ENCODE results near the gene ZSWIM9.
"Not testable (repeated sequence)": the region's sequence is repeated elsewhere in the genome, so short reads cannot be mapped to it uniquely, and the experiment has no call there.

ZSWIM9 gene

GRCh38 chr19:48220784-48221183 is 50.3 kb downstream of the ZSWIM9 start:
- DNase-seq = not testable (repeated sequence)

GRCh38 chr19:48221628-48222027 is 51.1 kb downstream of the ZSWIM9 start:
- DNase-seq = no peak

- DNase-seq = no peak
These were observed 60.2 kb downstream of the ZSWIM9 start for GRCh38 chr19:48230555-48231129.

- DNase-seq = no peak
These were observed 66.6 kb downstream of the ZSWIM9 start for GRCh38 chr19:48237057-48237456.

- DNase-seq = no peak
These were observed 68.6 kb downstream of the ZSWIM9 start for GRCh38 chr19:48239120-48239519.

- DNase-seq = no peak
These were observed 69.2 kb downstream of the ZSWIM9 start for GRCh38 chr19:48239582-48240141.

- not testable (repeated sequence) for DNase-seq
These were observed 71.3 kb downstream of the ZSWIM9 start for GRCh38 chr19:48241771-48242170.

GRCh38 chr19:48244281-48244680 is 73.8 kb downstream of the ZSWIM9 start:
- DNase-seq = no peak

- DNase-seq = no peak
These were observed 75.6 kb downstream of the ZSWIM9 start for GRCh38 chr19:48246101-48246500.

- no peak for DNase-seq
These were observed 76.7 kb downstream of the ZSWIM9 start for GRCh38 chr19:48247212-48247611.

All from stimulated activated CD4-positive, alpha-beta T cell treated with anti-CD3 and anti-CD28 coated beads, Interleukin-12 subunit alpha, Interleukin-12 subunit beta, amount 100 ng/mL, for 4 hours (primary cell).